BLaER1 (cell line): ENCODE measurements around the gene ITPRID2.

Experiments
- H3K27ac ChIP-seq: shearing (Covaris generic); formaldehyde crosslinking; 2 replicates; pipeline ENCODE4 v1.8.1; 2022
- H3K27me3 ChIP-seq: shearing (Covaris generic); formaldehyde crosslinking; 2 replicates; pipeline ENCODE4 v1.8.1; 2022
- H3K36me3 ChIP-seq: shearing (Covaris generic); formaldehyde crosslinking; 2 replicates; pipeline ENCODE4 v1.8.1; 2022
- H3K4me1 ChIP-seq: shearing (Covaris generic); formaldehyde crosslinking; 2 replicates; pipeline ENCODE4 v1.8.1; 2022
- H3K4me2 ChIP-seq: shearing (Covaris generic); formaldehyde crosslinking; 2 replicates; pipeline ENCODE4 v1.8.1; 2022
- H3K4me3 ChIP-seq: shearing (Covaris generic); formaldehyde crosslinking; 2 replicates; pipeline ENCODE4 v1.8.1; 2022
- H3K9ac ChIP-seq: shearing (Covaris generic); formaldehyde crosslinking; 2 replicates; pipeline ENCODE4 v1.8.1; 2022
- H3K9me3 ChIP-seq: shearing (Covaris generic); formaldehyde crosslinking; 2 replicates; pipeline ENCODE4 v1.8.1; 2022
- H4K20me1 ChIP-seq: shearing (Covaris generic); formaldehyde crosslinking; 2 replicates; pipeline ENCODE4 v1.8.1; 2022
- Cebpa-rat ChIP-seq: shearing (Covaris generic); IDR thresholded peaks from 2 replicates; pipeline ENCODE4 v1.8.1; 2022

Gene ITPRID2

DNA sequence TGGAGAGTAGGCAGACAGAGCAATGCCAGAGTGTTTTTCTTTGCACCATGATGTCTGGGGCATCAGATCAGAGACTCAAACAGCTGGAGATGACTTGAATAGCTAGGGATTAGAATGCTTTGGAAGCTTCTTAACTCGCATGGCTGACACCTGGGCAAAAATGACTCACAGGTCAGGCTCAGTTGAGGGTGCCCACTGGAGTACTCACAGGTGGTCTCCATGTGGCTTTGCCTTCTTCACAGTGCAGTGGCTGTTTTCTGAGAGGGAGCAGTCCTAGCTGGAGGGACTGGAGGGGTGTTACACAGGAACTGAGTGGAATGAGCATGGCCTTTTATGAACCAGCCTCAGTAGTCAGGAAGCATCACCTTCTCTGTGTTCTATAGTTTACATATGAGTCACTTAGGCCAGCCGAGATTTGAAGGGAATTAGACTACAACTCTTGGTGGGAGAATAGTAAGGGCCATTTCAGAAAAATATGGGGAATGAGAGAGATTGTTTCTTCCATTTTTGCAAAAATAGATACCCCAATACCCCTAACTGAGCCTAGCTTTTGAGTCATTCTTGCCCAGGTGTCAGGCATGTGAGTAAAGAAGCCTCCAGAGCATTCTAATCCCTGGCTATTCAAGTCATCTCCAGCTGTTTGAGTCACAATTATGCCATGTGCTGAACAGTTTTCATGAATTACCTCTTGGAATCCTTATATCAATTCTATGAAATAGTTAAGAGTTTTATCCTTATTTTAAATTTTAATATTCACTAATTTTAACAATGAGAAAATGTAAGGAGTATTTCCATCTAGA is 87.0 kb downstream of the ITPRID2 start:
- no peaks in the 10 kb centered on the region for H3K4me1 ChIP-seq
- no peaks in the 10 kb centered on the region for H3K27me3 ChIP-seq
- no peaks in the 10 kb centered on the region for H3K9me3 ChIP-seq
- no peak overlapping the region for H3K4me2 ChIP-seq
- H3K4me3 ChIP-seq = no peak overlapping the region
- TF ChIP-seq Cebpa-rat = no peak
- no peaks in the 10 kb centered on the region for H4K20me1 ChIP-seq
- no peaks in the 10 kb centered on the region for H3K36me3 ChIP-seq
- H3K27ac ChIP-seq = no peak overlapping the region
- H3K9ac ChIP-seq = no peak overlapping the region
